Esophagus squamous epithelium (tissue), 4 donors: ENCODE results near the gene TGIF2.

Experiments
- CTCF ChIP-seq, 6 experiments: fragments of 450-650 bp in 4 of 6; fragments of 200-600 bp in 2 of 6; sonication (generic) in 2 of 6; IDR thresholded peaks; one replicate each; pipeline ENCODE4 v1.5.1; 2016 to 2019; ENCODE audit warnings: antibody characterized with exemption in 6 of 6, mild to moderate bottlenecking in 4 of 6, moderate library complexity in 4 of 6
- POLR2A ChIP-seq, 4 donors: fragments of 450-650 bp; IDR thresholded peaks; one replicate each; pipeline ENCODE4 v1.6.1; 2017; ENCODE audit warnings: antibody characterized with exemption in 4 of 4, mild to moderate bottlenecking in 4 of 4, moderate library complexity in 3 of 4

- TF ChIP-seq CTCF (IDR thresholded peaks at IDR 0.05) (no peak), POLR2A (IDR thresholded peaks at IDR 0.05) (no peak)
Observed at GRCh38 chr20:36540551-36541211, 32.7 kb upstream of the TGIF2 start.
